HepG2 (cell line): ENCODE data around the gene IL3RA. TPM values are rescaled to one million over a fixed set of nuclear protein-coding genes. Genes with fewer than 3 reads are reported as not detected.

Source experiments
- ARNTL ChIP-seq: sonication (generic); formaldehyde crosslinking; IDR thresholded peaks from 2 replicates; pipeline ENCODE4 v1.4.0; 2020; ENCODE audit warnings: mild to moderate bottlenecking, missing genetic modification reagents
- NFKB2 ChIP-seq: sonication (generic); formaldehyde crosslinking; IDR thresholded peaks from 2 replicates; pipeline ENCODE4 v1.4.0; 2020; ENCODE audit warnings: missing genetic modification reagents, borderline replicate concordance
- PRDM15 ChIP-seq: sonication (generic); formaldehyde crosslinking; IDR thresholded peaks from 2 replicates; pipeline ENCODE4 v1.4.0; 2020; ENCODE audit warnings: missing genetic modification reagents
- RBFOX2 ChIP-seq: fragments of 200-400 bp; formaldehyde crosslinking; IDR thresholded peaks from 2 replicates; pipeline ENCODE4 v1.6.1; 2017; ENCODE audit warnings: low read depth, mild to moderate bottlenecking, low read length
- SP140L ChIP-seq: sonication (generic); formaldehyde crosslinking; IDR thresholded peaks from 2 replicates; pipeline ENCODE4 v1.4.0; 2020; ENCODE audit warnings: missing genetic modification reagents, borderline replicate concordance
- THRA ChIP-seq: sonication (generic); formaldehyde crosslinking; IDR thresholded peaks from 2 replicates; pipeline ENCODE4 v1.4.0; 2020; ENCODE audit warnings: missing genetic modification reagents, borderline replicate concordance
- ZBTB40 ChIP-seq, 2 experiments: fragments of 450-650 bp in 1 of 2; sonication (generic) in 1 of 2; formaldehyde crosslinking in 1 of 2; IDR thresholded peaks; 2 replicates each; pipeline versions ENCODE4 v1.6.1 to v1.8.0; 2016 to 2022; ENCODE audit warnings: antibody characterized with exemption in 1 of 2, mild to moderate bottlenecking in 1 of 2, missing genetic modification reagents in 1 of 2
- ZNF343 ChIP-seq: sonication (generic); formaldehyde crosslinking; IDR thresholded peaks from 2 replicates; pipeline ENCODE4 v1.4.0; 2020; ENCODE audit warnings: mild to moderate bottlenecking, missing genetic modification reagents
- ZNF503 ChIP-seq: sonication (generic); formaldehyde crosslinking; IDR thresholded peaks from 2 replicates; pipeline ENCODE4 v1.4.0; 2020; ENCODE audit warnings: missing genetic modification reagents
- ZNF614 ChIP-seq: IDR thresholded peaks from 2 replicates; pipeline ENCODE4 v1.6.1; 2018; ENCODE audit warnings: missing biosample characterization, missing genetic modification reagents, inconsistent platforms, borderline replicate concordance
- polyA plus RNA-seq, 8 experiments: library from polyadenylated mRNA; depleted of rRNA in 3 of 8; stranded (reverse) in 7 of 8; unstranded in 1 of 8; fragments of >200 nt; fragmentation: Illumina TruSeq in 4 of 8; extraction: Trizol in 4 of 8; gene quantifications; 2 replicates each; pipeline versions ENCODE4 v1.2.1 to v1.2.3, GENCODE V29; 2011 to 2016; ENCODE audit warnings: low read depth in 4 of 8, missing spikeins in 1 of 8, mixed read lengths in 1 of 8; ENCODE audit not compliant: insufficient read depth in 1 of 8
- total RNA-seq, 5 experiments: library from RNA; depleted of rRNA; stranded (reverse); fragments of >200 nt; fragmentation: Illumina TruSeq; extraction: Trizol; gene quantifications; 2 replicates each; pipeline ENCODE4 v1.2.3, GENCODE V29; 2016; ENCODE audit warnings: low read depth in 1 of 5

Gene IL3RA
- total and polyA plus RNA-seq, 2 of the 13 experiments (the other 11 are each of a cell fraction or from before 2014, with no cell fraction given), result not detected

- TF ChIP-seq ZBTB40 (IDR thresholded peaks at IDR 0.05) (peak; percentile 16; the same call in 1 of the 2 replicates), ZBTB40 (CRISPR knock-in tag; IDR thresholded peaks at IDR 0.05) (peak; percentile 73), NFKB2 (CRISPR knock-in tag) (no peak; the same call in 1 of the 2 replicates), PRDM15 (CRISPR knock-in tag) (no peak), ZNF343 (CRISPR knock-in tag) (peak; percentile 77; the same call in 1 of the 2 replicates), ARNTL (CRISPR knock-in tag) (peak; percentile 49; the same call in 1 of the 2 replicates), RBFOX2 (peak; percentile 98), THRA (no peak), ZNF614 (peak; percentile 12; the same call in 1 of the 2 replicates), ZNF503 (CRISPR knock-in tag) (peak; percentile 70; the same call in 1 of the 2 replicates), SP140L (no peak)
These were observed 55.3 kb downstream of the IL3RA start, which contains the start of gene SLC25A6 (continued) for GRCh38 chrX:1391707-1392375.
